SK-N-SH (cell line): ENCODE measurements around the gene LRIF1.

Experiments used
- NFIC ChIP-seq: IDR thresholded peaks from 2 replicates; pipeline ENCODE4 v1.4.0; 2012; ENCODE audit warnings: borderline replicate concordance
- PBX3 ChIP-seq: IDR thresholded peaks from 2 replicates; pipeline ENCODE4; 2012
- RAD21 ChIP-seq: IDR thresholded peaks from 2 replicates; pipeline ENCODE4 v1.6.1; 2012; ENCODE audit warnings: mild to moderate bottlenecking, low read length
- SMC3 ChIP-seq: IDR thresholded peaks from 2 replicates; pipeline ENCODE4 v1.6.1; 2012; ENCODE audit warnings: low read depth, low read length, improper control_type of control experiment
- YY1 ChIP-seq: IDR thresholded peaks from 2 replicates; pipeline ENCODE4 v1.4.0; 2012; ENCODE audit warnings: low read depth, mild to moderate bottlenecking

GRCh38 chr1:110928904-110929303 is 34.8 kb downstream of the LRIF1 start:
- TF ChIP-seq PBX3 (no peak), YY1 (no peak), NFIC (no peak), RAD21 (no peak), SMC3 (no peak)
